GM18508 (cell line): Measurements from ENCODE around the gene CWF19L2.
"Not testable (repeated sequence)": the region's sequence is repeated elsewhere in the genome, so short reads cannot be mapped to it uniquely, and the experiment has no call there.

Experiments used
- ATAC-seq: cut with Tn5 transposase; IDR thresholded peaks from one replicate; pipeline ENCODE4 v1.9.1; 2021; ENCODE audit warnings: moderate number of reproducible peaks; ENCODE audit not compliant: insufficient read depth, unreplicated experiment

Gene CWF19L2

GRCh38 chr11:107439586-107440167 lies 17.9 kb downstream of the CWF19L2 start:
- no peak for ATAC-seq

GRCh38 chr11:107438148-107438547 lies 19.5 kb downstream of the CWF19L2 start:
- no peak for ATAC-seq

GRCh38 chr11:107430525-107430924 lies 27.1 kb downstream of the CWF19L2 start:
- ATAC-seq: no peak

- no peak for ATAC-seq
These were observed 29.9 kb downstream of the CWF19L2 start for GRCh38 chr11:107427569-107428180.

- no peak for ATAC-seq
These were observed 44.3 kb downstream of the CWF19L2 start for GRCh38 chr11:107413352-107413751.

DNA sequence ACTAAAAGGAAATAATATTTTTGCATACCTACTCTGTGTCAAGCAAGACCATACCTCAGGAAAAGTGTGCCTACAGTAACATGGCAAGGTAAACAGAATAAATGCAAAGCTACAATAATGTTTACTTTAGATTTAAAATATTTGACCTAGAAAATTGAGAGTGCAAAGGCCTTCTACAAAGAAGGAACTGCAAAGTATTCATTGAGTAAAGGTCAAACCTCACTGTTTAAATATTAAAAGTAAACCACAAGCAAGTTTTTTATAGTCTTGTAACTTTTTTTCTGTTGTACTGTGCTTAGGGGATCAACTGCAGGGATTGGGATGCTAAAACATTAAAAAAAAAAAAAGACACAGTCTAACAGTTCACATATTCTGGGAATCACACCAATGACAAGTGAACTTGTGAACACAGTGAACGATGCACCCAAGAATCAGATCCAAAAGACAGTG lies 48.8 kb downstream of the CWF19L2 start:
- no peak for ATAC-seq

DNA sequence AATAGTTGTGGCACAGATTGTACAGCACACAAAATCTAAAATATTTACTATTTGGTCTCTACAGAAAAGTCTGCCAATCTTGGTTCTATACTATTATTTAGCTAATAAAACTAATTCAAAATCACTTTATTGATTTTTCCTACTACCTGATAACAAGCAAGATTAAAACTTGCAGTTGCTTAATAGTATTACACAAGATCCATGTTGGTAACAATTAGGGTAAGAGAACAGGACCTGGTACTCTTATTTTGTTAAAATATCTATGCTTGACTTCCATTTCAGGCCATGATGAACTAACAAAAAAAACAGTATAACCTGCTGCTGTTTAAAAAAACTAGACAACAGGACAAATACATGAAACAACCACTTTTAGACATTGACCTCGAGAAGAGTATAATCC lies 52.4 kb downstream of the CWF19L2 start:
- no peak for ATAC-seq

GRCh38 chr11:107401131-107401530 lies 56.5 kb downstream of the CWF19L2 start:
- not testable (repeated sequence) for ATAC-seq

- no peak for ATAC-seq
These were observed 60.3 kb downstream of the CWF19L2 start for GRCh38 chr11:107397357-107397756.

- no peak for ATAC-seq
These were observed 65.0 kb downstream of the CWF19L2 start for GRCh38 chr11:107392611-107393010.

- ATAC-seq: not testable (repeated sequence)
These were observed 66.9 kb downstream of the CWF19L2 start for GRCh38 chr11:107390701-107391100.

- ATAC-seq: no peak
These were observed 70.0 kb downstream of the CWF19L2 start for GRCh38 chr11:107387666-107388065.

DNA sequence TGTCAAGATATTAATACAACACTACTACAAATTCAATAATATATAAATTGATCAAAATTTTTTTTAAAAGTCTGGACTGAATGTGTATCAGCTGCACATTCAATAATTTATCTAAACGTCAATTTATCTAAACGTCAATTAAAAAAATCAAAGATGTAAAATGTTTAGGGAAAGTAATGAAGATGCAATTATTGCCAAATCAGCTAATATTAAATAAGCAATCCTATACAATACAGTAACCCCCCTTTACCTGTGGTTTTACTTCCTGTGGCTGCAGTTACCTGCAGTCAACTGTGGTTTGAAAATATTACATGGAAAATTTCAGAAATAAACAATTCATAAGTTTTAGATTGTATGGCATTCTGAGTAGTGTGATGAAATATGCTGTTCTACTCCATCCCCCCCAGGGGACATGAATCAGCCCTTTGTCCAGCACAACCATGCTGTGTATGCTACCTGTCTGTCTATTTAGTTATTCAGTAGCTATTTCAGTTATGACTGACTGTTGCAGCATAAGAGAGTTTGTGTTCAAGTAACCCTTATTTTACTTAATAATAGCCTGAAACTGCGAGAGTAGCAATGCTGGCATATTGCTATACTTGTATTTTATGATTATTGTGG lies 72.2 kb downstream of the CWF19L2 start:
- ATAC-seq: no peak

GRCh38 chr11:107384144-107384852 lies 73.3 kb downstream of the CWF19L2 start:
- ATAC-seq: no peak

- no peak for ATAC-seq
These were observed 85.2 kb downstream of the CWF19L2 start for GRCh38 chr11:107372439-107372838.

- no peak for ATAC-seq
These were observed 87.2 kb downstream of the CWF19L2 start for GRCh38 chr11:107370390-107370789.

DNA sequence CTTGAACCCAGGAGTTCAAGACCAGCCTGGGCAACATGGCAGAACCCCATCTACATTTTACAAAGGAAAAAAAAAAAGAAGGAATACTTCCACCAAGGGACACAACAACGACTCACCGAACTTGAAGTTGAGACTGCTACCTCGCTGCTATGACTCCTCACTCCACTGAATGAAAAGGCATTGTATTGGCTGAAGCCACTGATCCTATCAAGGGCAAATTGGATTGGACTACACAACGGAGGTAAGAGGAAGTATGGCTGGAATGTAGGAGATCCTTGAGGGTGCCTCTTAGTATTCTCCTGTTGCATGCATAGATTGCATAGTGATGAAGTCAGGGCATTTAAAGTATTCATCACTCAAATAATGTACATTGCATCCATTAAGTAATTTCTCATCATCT lies 97.9 kb downstream of the CWF19L2 start:
- no peak for ATAC-seq

DNA sequence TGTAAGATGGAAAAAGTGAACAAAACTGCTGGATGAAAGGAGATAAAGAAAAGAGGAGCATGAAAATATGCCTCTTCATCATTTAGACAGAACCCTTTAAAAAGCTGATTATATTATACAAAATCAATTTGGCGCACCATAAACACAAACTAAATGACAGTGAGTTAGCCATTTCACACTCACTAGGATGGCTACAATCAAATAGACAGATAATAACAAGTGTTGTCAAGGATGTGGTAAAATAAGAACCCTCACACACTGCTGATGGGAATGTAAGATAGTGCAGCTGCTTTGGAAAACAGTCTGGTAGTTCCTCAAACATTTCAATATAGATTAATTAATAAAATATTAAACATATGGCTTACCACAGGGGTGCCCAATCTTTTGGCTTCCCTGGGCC lies 99.7 kb downstream of the CWF19L2 start:
- no peak for ATAC-seq

- no peak for ATAC-seq
These were observed 102.8 kb downstream of the CWF19L2 start for GRCh38 chr11:107354780-107355179.

DNA sequence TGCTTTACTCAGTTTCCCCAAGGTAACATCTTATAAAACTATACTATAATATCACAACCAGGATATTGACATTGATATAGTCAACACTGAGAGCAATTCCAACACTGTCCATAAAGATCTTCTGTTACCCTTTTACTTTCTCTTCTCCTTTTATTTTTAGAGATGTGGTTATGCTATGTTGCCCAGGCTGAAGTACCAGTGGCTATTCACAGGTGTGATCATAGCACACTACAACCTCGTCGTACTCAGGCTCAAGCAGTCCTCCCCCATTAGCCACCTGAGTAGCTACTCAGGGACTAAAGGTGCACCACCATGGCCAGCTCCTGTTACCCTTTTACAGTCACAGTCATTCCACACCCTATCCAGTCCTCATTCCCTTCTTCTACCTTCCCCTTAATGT lies 119.7 kb downstream of the CWF19L2 start:
- peak; percentile 59 for ATAC-seq

GRCh38 chr11:107331728-107332127 lies 125.9 kb downstream of the CWF19L2 start:
- no peak for ATAC-seq
